ENCODE results near the gene PRXL2B.

- no peak for TF ChIP-seq CTCF (IDR thresholded peaks at IDR 0.05; ENCODE audit: low read length)
- no peak for TF ChIP-seq EZH2phosphoT487 (IDR thresholded peaks at IDR 0.05; ENCODE audit: low read length)
These were observed 47.7 kb upstream of the PRXL2B start for GRCh38 chr1:2538872-2539271.

All from MM.1S (cell line).